Measurements from ENCODE around the gene CAPN12. TPM values are rescaled to one million over a fixed set of nuclear protein-coding genes. Genes with fewer than 3 reads are reported as not detected.

CAPN12 gene
- polyA plus RNA-seq, 1 of the 3 experiments (the other 2 are of a cell fraction): 3.0 TPM

DNA sequence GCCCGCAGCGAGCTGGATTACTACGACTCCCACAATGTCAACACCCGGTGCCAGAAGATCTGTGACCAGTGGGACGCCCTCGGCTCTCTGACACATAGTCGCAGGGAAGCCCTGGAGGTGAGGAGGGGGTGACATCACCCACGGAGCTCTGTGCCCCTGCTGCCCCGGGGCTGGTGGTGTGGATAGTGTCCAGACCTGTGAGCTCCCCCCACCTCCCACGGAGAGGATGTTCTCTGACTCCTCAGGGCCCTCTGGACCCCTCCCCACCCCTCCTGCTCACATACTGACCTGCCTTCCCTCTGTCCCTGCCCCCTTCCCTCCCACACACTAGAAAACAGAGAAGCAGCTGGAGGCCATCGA lies 20.7 kb downstream of the CAPN12 start:
- Histone ChIP-seq H3K27me3 (ENCODE audit: insufficient read depth) (no peaks in the 10 kb centered on the region), H3K36me3 (replicated peaks in 1 of 2; ENCODE audit: control insufficient read depth in 1 of 2, insufficient read depth in 2 of 2, low read length in 1 of 2) (peaks cover 49 to 85% of the 10 kb centered on the region in 2 experiments), H2AFZ (ENCODE audit: low read depth) (no peak overlapping the region), H3K4me3 (ENCODE audit: low read depth in 2 of 2, low read length in 1 of 2) (no peak overlapping the region), H3K79me2 (ENCODE audit: insufficient read depth) (peaks cover 26% of the 10 kb centered on the region), H3K4me2 (no peak overlapping the region), H3F3A (replicated peaks; ENCODE audit: insufficient read depth) (peaks cover 17% of the 10 kb centered on the region), H3K9ac (no peak overlapping the region), H3K27ac (ENCODE audit: low read depth in 2 of 2, low read length in 1 of 2) (no peak overlapping the region), H3K9me3 (no peaks in the 10 kb centered on the region), H3K9me2 (no peaks in the 10 kb centered on the region), H4K20me1 (ENCODE audit: insufficient read depth) (no peaks in the 10 kb centered on the region), H3K4me1 (ENCODE audit: control insufficient read depth in 1 of 2, insufficient read depth in 2 of 2, low read depth in 1 of 2, low read length in 1 of 2) (peaks cover 0 to 13% of the 10 kb centered on the region in 2 experiments; a peak in 1 of 4 replicates)
- TF ChIP-seq PBX3 (IDR thresholded peaks at IDR 0.05) (no peak), TCF12 (IDR thresholded peaks at IDR 0.05) (no peak), POLR2AphosphoS5 (IDR thresholded peaks at IDR 0.05; ENCODE audit: low read depth, low read length) (no peak), SMC3 (IDR thresholded peaks at IDR 0.05; ENCODE audit: low read depth, low read length) (no peak), NFIC (IDR thresholded peaks at IDR 0.05; ENCODE audit: borderline replicate concordance) (no peak), MEF2A (IDR thresholded peaks at IDR 0.05; ENCODE audit: borderline replicate concordance, low read depth) (no peak), ZBTB33 (IDR thresholded peaks at IDR 0.05; ENCODE audit: borderline replicate concordance, low read depth) (no peak), EP300 (IDR thresholded peaks at IDR 0.05; ENCODE audit: borderline replicate concordance in 1 of 2, low read depth in 1 of 2, low read length in 1 of 2) (no peak), FOSL2 (IDR thresholded peaks at IDR 0.05; ENCODE audit: borderline replicate concordance, low read depth) (no peak), FOXJ3 (CRISPR knock-in tag; IDR thresholded peaks at IDR 0.05) (no peak), TAF1 (IDR thresholded peaks at IDR 0.05; ENCODE audit: borderline replicate concordance, low read depth, low read length) (no peak), NRF1 (IDR thresholded peaks at IDR 0.05; ENCODE audit: low read depth, low read length) (no peak), RAD21 (IDR thresholded peaks at IDR 0.05; ENCODE audit: low read length) (no peak), ELF1 (IDR thresholded peaks at IDR 0.05) (no peak), GATA2 (CRISPR knock-in tag; IDR thresholded peaks at IDR 0.05) (no peak)
- TF ChIP-seq, protein P1, sequence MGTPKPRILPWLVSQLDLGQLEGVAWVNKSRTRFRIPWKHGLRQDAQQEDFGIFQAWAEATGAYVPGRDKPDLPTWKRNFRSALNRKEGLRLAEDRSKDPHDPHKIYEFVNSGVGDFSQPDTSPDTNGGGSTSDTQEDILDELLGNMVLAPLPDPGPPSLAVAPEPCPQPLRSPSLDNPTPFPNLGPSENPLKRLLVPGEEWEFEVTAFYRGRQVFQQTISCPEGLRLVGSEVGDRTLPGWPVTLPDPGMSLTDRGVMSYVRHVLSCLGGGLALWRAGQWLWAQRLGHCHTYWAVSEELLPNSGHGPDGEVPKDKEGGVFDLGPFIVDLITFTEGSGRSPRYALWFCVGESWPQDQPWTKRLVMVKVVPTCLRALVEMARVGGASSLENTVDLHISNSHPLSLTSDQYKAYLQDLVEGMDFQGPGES (IDR thresholded peaks at IDR 0.05; ENCODE audit: low read depth, low read length): no peak
- TF ChIP-seq, protein P2, sequence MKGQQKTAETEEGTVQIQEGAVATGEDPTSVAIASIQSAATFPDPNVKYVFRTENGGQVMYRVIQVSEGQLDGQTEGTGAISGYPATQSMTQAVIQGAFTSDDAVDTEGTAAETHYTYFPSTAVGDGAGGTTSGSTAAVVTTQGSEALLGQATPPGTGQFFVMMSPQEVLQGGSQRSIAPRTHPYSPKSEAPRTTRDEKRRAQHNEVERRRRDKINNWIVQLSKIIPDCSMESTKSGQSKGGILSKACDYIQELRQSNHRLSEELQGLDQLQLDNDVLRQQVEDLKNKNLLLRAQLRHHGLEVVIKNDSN (IDR thresholded peaks at IDR 0.05; ENCODE audit: borderline replicate concordance, low read depth): no peak
- DNase-seq: no peak
- WGBS (ENCODE audit: low lambda C conversion rate): 75% methylated on average over 6 of the region's 11 CpGs
- POLR2A ChIA-PET: interaction anchor here (1.1 kb wide), 1 partner anchor 12 kb away, joined by 3 read pairs; no protein-coding TSS in a partner anchor
- CTCF ChIA-PET: interaction anchor here (0.7 to 1.8 kb wide), 3 partner anchors 76 to 254 kb away, joined by 3 to 6 read pairs (median 3); partner anchors contain the start of genes ACTN4, MRPS12 and SARS2
